Cardiac ventricle fibroblast (primary cell): Measurements from ENCODE around the gene ULBP2. TPM values are rescaled to one million over a fixed set of nuclear protein-coding genes. Genes with fewer than 3 reads are reported as not detected.

ENCODE experiments used
- total RNA-seq: library from RNA; depleted of rRNA; stranded (reverse); fragments of >200 nt; gene quantifications from 2 replicates; pipeline ENCODE4 v1.2.3, GENCODE V29; 2015

Gene ULBP2, protein sequence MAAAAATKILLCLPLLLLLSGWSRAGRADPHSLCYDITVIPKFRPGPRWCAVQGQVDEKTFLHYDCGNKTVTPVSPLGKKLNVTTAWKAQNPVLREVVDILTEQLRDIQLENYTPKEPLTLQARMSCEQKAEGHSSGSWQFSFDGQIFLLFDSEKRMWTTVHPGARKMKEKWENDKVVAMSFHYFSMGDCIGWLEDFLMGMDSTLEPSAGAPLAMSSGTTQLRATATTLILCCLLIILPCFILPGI
- 0.62 and 1.8 TPM in 2 replicates for total RNA-seq

DNA sequence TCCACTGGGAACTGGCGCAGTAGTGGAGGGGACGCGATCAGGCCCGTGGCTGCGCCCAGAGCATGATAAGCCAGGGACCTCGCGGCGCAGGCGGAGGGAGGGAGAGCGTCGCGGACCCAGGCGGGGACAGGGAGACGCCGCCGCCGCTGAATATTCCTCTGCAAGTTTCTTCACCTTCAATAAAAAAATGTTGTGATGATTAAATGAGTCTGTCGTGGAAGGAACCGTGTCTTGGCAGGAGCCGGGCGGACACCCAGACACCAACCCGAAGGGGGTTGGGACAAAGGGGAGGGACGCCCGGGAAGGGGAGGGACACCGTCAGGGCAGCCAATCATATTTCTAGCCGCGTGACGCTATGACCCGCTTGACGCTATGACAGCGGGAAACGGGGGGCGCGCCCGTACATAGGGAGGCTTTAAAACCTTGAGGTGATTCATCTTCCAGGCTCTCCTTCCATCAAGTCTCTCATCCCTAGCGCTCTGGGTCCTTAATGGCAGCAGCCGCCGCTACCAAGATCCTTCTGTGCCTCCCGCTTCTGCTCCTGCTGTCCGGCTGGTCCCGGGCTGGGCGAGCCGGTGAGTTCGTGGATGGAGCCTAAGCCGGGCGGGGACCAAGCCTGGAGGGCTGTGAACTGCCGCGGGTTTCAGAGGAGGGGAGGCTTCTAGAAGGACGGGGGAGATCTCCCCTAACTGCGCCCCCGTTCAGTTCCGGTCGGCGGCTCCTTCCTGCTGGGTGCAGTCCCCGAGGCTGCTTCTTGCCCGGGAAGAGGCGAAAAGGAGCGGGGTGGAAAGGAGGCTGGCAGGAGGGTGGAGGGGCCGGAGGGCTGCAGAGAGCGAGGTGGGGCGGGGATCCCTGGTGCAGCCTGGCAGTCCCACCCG, at the start of gene ULBP2:
TSS of gene ULBP2 (plus strand) at position 432 of the 878 bp plus-strand sequence. CDS start at position 491, 59 bp downstream.

DNA sequence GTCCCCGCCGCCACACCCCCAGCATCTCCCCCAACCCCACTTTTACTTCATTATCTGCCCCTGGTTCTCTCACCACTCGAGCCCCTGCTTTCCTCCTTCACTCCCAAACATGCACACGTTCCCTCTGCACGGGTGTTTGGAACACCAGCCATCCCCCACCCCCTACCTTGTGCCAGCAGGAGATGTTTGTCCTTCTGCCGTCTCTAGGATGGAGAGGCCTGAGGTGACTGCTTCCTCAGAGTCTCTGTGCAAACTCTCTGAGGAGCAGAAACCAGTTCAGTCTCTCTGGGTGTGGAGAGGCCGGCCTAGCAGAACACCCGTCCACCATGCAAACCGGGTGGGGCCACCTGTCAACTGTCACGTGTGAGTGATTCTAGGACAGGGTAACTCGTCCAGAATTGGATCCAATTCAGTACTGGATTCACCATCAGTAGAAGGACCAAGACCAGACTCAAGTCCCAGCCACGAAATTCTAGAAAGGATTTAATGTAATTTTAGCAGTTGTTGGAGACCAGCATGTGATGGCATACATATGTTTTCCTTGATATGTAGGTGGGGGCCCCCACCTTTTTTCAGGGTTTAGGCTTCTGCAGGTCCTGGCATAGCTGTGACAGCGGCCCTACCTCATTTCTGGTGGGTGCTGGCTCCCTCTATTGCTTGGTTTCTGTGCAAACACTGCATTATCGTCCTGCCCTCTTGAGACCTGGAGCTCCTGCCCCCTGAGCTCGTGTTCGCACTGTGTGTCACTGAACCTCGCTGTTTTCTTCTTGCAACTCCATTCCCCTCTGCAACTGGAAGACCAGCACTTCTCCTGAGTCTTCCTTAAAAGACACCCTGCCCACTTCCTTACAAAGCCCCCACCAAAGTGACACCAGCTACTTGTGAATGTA, 43.7 kb upstream of the ULBP2 start, which contains the start of gene RAET1E:
TSS of gene RAET1E (minus strand) at position 259 of the 890 bp plus-strand sequence. CDS start 7,212 bp downstream, outside the sequence.

DNA sequence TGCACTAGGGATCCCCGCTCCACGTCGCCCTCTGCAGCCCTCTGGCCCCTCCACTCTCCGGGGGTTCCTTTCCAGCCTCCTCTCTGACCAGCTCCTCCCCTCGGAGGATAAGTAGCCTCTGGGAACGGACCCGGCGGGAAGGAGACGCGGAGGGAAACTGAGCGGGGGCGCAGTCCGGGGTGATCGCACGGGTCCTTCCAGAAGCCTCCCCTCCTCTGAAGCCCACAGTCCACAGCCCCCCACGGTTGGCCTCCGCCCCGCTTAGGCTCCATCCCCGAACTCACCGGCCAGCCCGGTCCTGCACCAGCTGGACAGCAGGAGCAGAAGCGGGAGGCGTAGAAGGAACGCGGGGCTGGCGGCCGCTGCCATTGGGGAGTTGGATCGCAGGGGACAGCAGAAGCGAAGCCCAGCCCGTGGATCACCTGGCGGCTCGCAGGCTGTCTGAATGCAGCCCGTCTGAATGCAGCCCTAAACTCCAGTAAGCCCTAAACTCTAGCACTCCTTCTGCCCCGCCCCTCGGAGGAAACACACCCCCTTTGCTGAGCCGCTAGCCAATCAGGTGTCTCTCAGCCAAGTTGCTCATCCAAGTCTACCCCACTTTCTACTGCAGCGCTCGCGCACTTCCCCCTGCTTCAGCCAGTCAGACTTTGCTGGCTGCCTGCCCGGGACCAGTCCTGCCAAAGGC, 19.0 kb upstream of the ULBP2 start, which contains the start of gene RAET1G:
TSS of gene RAET1G (minus strand) at position 480 of the 685 bp plus-strand sequence. CDS start at position 369, 111 bp downstream.

DNA sequence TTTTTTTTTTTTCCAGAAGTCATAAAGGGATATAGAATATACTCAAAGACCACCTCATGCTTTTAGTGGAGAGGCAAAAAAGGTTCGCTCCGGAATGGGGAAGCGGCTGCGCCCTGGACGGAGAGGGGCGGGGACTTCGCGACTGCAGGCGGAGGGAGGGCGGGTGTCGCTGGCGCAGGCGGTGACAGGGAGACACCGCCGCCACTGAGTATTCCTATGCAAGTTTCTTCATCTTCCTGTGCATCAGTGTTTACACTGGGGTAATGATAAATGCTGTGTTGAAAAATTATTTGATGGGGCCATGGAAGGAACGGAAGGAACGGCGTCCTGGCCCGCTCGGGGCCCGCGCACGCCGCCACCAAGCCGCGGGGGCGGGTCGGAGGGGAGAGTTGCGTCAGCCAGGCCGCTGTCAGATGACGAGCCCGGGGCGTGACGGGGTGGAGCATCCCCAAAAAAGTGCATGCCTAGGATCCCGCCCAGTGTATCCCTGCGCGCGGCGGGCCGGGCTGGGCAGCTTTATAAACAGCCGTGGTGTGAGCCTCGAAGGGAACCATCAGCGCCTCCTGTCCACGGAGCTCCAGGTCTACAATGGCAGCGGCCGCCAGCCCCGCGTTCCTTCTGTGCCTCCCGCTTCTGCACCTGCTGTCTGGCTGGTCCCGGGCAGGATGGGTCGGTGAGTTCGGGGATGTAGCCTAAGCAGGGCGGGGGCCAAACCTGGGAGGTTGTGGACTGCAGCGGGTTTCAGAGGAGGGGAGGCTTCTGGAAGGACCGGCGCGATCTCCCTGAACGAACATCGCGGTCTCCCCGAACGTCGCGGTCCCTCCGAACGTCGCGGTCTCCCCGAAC, 21.9 kb downstream of the ULBP2 start, which contains the start of gene ULBP1:
TSS of gene ULBP1 (plus strand) at position 482 of the 846 bp plus-strand sequence. CDS start at position 589, 107 bp downstream.

Other genes starting within 250 kb of the ULBP2 start
- 12.5 and 17.7 TPM in 2 replicates for gene LATS1, start 223.9 kb upstream of the ULBP2 start, total RNA-seq
- 24.4 and 27.1 TPM in 2 replicates for gene NUP43, start 195.5 kb upstream of the ULBP2 start, total RNA-seq
- gene PCMT1, start 192.3 kb upstream of the ULBP2 start, total RNA-seq = 91.9 and 98.0 TPM in 2 replicates
- gene LRP11, start 77.7 kb upstream of the ULBP2 start, total RNA-seq = 26.2 and 44.3 TPM in 2 replicates
- gene RAET1E, start 43.9 kb upstream of the ULBP2 start, total RNA-seq = 0.06 TPM in 1 of 2 replicates, not detected in the other
- 1.9 and 2.8 TPM in 2 replicates for gene RAET1G, start 18.9 kb upstream of the ULBP2 start, total RNA-seq
- 0.06 and 0.10 TPM in 2 replicates for gene ULBP1, start 21.9 kb downstream of the ULBP2 start, total RNA-seq
- not detected in 2 replicates for gene RAET1L, start 83.5 kb downstream of the ULBP2 start, total RNA-seq
- gene ULBP3, start 127.1 kb downstream of the ULBP2 start, total RNA-seq = 3.0 and 3.2 TPM in 2 replicates
- 1.2 TPM in 1 of 2 replicates, not detected in the other for gene PPP1R14C, start 201.0 kb downstream of the ULBP2 start, total RNA-seq